Stimulated activated naive CD8-positive, alpha-beta T cell treated with anti-CD3 and anti-CD28 coated beads, Interleukin-15, amount 100 ng/mL, for 72 hours (primary cell): ENCODE measurements around the gene BMP10.

Source experiments
- ATAC-seq: fragments of 150-1000 bp; cut with Tn5 transposase; 2 replicates; pipeline ENCODE4 v1.10.0; 2021; ENCODE audit warnings: mild to moderate bottlenecking, moderate library complexity
- DNase-seq, 2 donors: peaks; one replicate each; pipeline ENCODE4 v3.0.0; 2021 to 2022
- H3K27ac Mint-ChIP-seq, 2 donors: one replicate each; pipeline ENCODE4 v1.8.0; 2022; ENCODE audit warnings: mild to moderate bottlenecking in 2 of 2, mixed read lengths in 2 of 2, moderate library complexity in 2 of 2
- H3K27me3 Mint-ChIP-seq: one replicate; pipeline ENCODE4 v1.8.0; 2022; ENCODE audit warnings: mixed read lengths
- H3K4me1 Mint-ChIP-seq: one replicate; pipeline ENCODE4 v1.8.0; 2022; ENCODE audit warnings: mild to moderate bottlenecking, mixed read lengths
- H3K4me3 Mint-ChIP-seq, 2 donors: one replicate each; pipeline ENCODE4 v1.8.0; 2022; ENCODE audit warnings: mild to moderate bottlenecking in 2 of 2, mixed read lengths in 2 of 2, moderate library complexity in 1 of 2
- H3K9me3 Mint-ChIP-seq, 2 donors: one replicate each; pipeline ENCODE4 v1.8.0; 2022; ENCODE audit warnings: mixed read lengths in 2 of 2

BMP10 gene, protein sequence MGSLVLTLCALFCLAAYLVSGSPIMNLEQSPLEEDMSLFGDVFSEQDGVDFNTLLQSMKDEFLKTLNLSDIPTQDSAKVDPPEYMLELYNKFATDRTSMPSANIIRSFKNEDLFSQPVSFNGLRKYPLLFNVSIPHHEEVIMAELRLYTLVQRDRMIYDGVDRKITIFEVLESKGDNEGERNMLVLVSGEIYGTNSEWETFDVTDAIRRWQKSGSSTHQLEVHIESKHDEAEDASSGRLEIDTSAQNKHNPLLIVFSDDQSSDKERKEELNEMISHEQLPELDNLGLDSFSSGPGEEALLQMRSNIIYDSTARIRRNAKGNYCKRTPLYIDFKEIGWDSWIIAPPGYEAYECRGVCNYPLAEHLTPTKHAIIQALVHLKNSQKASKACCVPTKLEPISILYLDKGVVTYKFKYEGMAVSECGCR

DNA sequence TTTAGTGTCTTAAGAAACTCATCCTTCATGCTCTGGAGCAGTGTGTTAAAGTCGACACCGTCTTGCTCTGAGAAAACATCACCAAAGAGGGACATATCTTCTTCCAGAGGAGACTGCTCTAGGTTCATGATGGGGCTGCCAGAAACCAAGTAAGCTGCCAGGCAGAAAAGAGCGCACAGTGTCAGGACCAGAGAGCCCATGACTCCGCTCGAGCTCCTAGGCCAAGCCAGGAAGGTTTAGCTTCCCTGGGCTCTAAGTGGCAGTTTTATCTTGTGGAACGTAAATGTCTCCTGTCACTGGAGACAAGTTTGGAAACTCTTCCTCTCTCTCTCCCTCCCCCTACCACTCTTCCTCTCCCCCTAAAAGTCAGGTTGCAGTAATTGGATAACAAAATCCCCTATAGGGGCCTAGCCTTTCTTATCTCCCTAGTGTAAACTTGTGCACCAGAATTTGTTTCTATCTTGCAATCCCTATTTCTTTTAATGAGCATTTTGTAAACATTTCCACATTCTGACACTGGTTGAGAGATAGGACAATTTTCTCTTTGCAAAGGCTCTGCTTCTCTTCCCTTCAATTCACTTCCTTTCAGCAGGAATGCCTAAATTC, at the start of gene BMP10:
Gene BMP10, minus strand, starts transcription at position 239 of the 606 bp plus-strand sequence. Its CDS starts 39 bp downstream, at position 200.
- Mint-ChIP-seq H3K9me3 (no peaks in the 10 kb centered on the region), H3K27me3 (no peaks in the 10 kb centered on the region), H3K27ac (no peak within 1 kb of the TSS), H3K4me1 (no peaks in the 10 kb centered on the region), H3K4me3 (no peak within 1 kb of the TSS)
- no peak for DNase-seq
- no peak for ATAC-seq

DNA sequence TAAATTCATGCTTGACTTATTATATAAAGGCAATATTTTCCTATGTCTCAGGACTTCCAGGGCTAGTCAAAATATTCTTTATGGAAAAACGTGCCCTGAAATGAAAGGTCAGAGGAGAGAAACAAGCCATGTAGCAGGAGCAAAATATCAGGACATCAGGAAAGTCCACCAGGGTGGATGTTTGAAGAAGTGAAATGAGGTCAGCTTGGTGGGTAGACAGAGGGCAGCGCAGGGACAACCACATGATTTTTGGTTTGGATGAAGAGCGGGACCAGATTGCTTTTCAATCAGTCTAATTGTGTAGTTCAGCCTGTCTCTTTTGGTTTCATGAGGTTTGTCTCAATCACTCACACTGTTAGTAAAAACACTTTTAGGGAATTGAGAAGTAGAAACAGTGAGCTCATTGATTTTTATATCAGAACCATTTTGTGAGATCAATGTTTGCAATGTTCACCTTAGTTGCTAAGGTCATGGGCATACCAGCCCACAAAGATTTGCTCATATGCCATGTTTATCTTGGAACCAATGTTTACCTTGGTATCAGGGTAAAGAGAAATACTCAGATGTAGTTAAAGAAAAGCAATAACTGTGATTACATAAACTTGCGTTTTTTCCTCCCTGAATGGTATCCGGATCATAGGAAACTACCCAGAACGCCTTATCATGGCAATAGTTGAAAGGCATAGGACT, 49.4 kb upstream of the BMP10 start:
- no peak for ATAC-seq
- Mint-ChIP-seq H3K27me3 (no peaks in the 10 kb centered on the region), H3K27ac (no peak overlapping the region), H3K4me1 (no peaks in the 10 kb centered on the region), H3K4me3 (no peak overlapping the region), H3K9me3 (no peaks in the 10 kb centered on the region)
- DNase-seq = no peak

DNA sequence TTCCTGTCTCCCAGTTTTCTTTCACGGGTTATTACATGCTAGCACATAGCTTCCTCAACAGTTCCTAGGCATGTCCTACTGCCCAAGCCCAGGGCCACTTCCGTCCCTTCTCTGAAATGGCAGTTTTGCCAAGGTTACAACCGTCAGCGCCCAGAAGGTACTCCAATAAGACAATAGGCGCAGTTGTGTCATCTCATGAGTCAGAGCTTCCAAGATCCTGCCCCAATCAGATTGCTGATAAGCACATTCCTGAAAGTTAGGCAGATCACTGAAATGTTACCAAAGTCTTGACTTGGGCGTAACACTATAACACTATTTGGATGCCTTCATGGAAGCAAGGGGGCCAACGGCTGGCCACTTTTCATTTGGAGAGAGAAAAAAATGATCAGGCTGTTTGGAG, 47.3 kb upstream of the BMP10 start:
- DNase-seq (no peak), ATAC-seq (no peak)
- Mint-ChIP-seq H3K27ac (peak overlapping the region in 1 of 2 donors; percentile 3), H3K4me1 (no peaks in the 10 kb centered on the region), H3K9me3 (no peaks in the 10 kb centered on the region), H3K4me3 (no peak overlapping the region), H3K27me3 (no peaks in the 10 kb centered on the region)

DNA sequence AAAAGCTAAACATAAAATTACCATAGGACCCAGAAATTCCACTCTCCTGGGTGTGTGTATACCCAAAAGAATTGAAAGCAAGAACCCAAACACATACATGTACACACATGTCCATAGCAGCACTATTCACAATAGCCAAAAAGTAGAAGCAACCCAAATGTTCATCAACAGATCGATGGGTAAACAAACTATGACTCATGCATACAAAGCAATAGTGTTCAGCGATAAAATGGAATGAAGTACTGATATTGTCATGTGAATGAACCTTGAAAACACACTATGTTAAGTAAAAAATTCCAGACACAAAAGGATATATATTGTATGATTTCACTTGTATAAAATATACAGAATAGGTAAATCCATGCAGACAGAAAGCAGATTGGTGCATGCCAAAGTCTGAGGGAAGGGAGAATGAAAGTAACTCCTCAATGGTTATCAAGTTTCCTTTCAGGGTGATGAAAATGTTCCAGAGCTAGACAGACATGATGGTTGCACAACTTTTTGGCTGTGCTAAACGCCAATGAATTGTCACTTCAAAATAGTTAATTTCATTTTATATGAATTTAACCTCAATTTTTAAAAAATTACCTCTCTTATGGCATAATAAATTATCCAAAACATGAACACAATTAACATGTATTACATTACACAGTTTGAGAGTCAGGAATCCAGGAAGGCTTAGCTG, 46.0 kb upstream of the BMP10 start:
- H3K9me3 Mint-ChIP-seq = no peaks in the 10 kb centered on the region
- H3K27me3 Mint-ChIP-seq = no peaks in the 10 kb centered on the region
- no peak for DNase-seq
- no peak overlapping the region for H3K4me3 Mint-ChIP-seq
- ATAC-seq = no peak
- no peaks in the 10 kb centered on the region for H3K4me1 Mint-ChIP-seq
- no peak overlapping the region for H3K27ac Mint-ChIP-seq

DNA sequence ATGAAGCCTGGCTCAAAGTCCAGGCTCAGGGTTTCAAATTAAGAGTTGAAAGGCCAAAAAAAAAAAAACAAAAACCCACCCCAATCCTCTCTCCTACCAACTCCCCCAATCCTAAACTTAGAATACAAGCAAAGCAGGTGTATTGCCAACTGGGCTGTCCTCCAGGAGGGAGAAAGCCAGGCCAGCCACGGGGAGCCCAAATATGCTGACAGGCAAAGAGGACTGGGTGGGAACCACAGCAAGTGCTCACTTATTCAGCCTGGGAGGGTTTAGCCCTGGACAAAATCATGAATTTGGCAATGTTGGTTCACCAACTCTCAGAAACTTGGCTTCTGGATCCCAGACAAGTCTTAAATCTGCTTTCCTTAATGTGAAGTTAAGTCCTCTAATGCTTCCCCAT, 45.0 kb upstream of the BMP10 start:
- DNase-seq (no peak), ATAC-seq (no peak)
- Mint-ChIP-seq H3K4me3 (no peak overlapping the region), H3K27me3 (no peaks in the 10 kb centered on the region), H3K9me3 (no peaks in the 10 kb centered on the region), H3K4me1 (no peaks in the 10 kb centered on the region), H3K27ac (no peak overlapping the region)

DNA sequence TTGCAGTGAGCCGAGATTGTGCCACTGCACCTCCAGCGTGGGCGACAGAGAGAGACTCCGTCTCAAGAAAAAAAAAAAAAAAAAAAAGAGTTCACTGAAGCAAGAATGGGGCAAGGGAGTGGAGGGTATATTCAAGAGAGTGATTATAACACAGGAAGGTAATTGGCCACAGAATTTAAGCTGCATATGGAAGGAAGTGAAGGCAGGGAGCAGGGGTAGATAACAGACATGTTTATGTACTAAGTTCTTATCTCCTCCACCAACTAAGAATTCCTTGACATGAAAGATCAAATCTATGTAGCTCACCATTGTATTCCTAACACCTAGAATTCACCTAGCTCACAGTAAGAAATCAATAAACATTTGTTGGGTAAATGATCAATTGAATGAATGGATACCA, 44.2 kb upstream of the BMP10 start:
- Mint-ChIP-seq H3K27me3 (no peaks in the 10 kb centered on the region), H3K4me1 (peaks cover 1% of the 10 kb centered on the region), H3K4me3 (no peak overlapping the region), H3K27ac (no peak overlapping the region), H3K9me3 (no peaks in the 10 kb centered on the region)
- DNase-seq (no peak), ATAC-seq (no peak)

DNA sequence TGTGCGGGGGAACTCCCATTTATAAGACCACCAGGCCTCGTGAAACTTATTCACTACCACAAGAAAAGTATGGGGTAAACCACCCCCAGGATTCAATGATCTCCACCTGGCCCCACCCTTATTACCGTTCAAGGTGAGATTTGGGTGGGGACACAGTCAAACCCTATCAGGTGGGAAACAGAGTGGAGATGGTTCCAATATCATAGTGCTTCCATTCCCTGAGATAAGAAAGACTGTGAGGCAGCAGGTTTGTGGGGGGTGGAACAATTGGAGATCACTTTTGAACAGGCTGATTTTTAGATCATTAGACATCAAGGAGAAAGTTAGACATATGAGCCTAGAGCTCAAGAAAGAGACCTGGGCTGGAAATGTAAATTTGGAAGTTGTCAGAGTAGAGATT, 42.2 kb upstream of the BMP10 start:
- H3K4me3 Mint-ChIP-seq = no peak overlapping the region
- H3K9me3 Mint-ChIP-seq = no peaks in the 10 kb centered on the region
- no peak overlapping the region for H3K27ac Mint-ChIP-seq
- ATAC-seq (no peak), DNase-seq (no peak)
- H3K27me3 Mint-ChIP-seq = no peaks in the 10 kb centered on the region
- H3K4me1 Mint-ChIP-seq = peaks cover 20% of the 10 kb centered on the region

DNA sequence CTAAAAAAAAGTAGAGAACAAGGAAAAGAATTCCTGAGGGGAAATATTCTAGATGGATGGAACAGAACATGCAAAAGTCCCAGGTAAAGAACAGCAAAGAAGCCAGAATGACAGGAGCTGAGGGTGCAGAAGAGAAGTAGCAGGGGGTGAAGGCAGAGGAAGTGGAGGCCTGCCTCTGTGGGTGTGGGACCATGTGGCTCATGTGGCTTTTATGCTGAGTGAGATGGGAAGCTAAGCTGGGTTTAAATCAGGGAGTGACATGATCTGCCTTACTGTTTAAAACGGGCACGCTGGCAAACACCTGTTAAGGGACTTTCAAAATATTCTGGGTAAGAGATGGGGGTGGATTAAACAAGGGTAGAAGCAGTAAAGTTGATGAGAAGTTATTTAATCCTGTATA, 41.5 kb upstream of the BMP10 start:
- peaks cover 26% of the 10 kb centered on the region for H3K4me1 Mint-ChIP-seq

DNA sequence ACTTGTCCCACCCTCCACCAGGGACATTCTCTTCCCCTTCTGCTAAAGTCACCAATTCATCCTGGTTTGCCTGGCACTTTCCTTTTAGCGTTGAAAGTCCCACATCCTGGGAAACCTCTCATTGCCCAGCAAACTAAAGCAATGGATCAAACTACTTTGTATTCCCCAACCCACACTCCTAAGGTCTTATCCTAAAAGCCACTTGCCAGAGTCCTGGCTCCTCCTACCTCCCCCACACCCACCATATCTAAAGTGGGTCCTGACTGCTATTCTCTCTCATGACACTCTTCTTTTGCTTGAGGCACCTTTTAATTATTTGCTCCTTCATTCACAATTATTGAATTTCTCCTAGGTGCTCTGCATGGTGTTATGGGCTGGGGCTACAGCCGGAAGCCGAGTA, 40.9 kb upstream of the BMP10 start:
- Mint-ChIP-seq H3K4me3 (no peak overlapping the region), H3K9me3 (no peaks in the 10 kb centered on the region)
- no peak for DNase-seq

More for the DNA sequence above, 41.5 kb upstream of the BMP10 start:
- ATAC-seq (peak; percentile 71), DNase-seq (peak; percentile 7 to 52)
- Mint-ChIP-seq H3K4me3 (no peak overlapping the region), H3K9me3 (no peaks in the 10 kb centered on the region), H3K27me3 (no peaks in the 10 kb centered on the region), H3K27ac (no peak overlapping the region)

DNA sequence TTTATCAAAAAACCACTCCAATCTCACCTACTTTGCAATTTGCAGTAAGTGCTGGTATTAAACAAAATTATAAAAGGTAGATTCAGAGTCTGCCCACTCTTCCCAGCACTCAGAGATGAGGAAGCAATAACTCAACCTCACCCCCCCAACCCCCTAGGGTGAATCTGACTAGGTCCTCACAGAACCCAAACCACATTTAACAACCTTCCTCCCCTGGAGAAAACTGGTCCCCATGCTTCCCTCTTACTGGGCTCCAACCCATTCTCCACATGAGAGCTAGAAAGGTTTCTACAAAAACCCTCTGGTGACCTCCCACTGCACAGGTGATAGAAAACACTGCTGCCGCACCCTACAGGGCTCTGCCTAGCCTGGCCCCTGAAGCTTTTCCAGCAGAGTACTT, 40.5 kb upstream of the BMP10 start:
- DNase-seq = no peak
- Mint-ChIP-seq H3K27ac (no peak overlapping the region), H3K9me3 (no peaks in the 10 kb centered on the region), H3K27me3 (no peaks in the 10 kb centered on the region), H3K4me1 (peaks cover 33% of the 10 kb centered on the region), H3K4me3 (no peak overlapping the region)
- no peak for ATAC-seq

More for the DNA sequence above, 40.9 kb upstream of the BMP10 start:
- H3K27ac Mint-ChIP-seq = no peak overlapping the region
- no peaks in the 10 kb centered on the region for H3K27me3 Mint-ChIP-seq
- peaks cover 31% of the 10 kb centered on the region for H3K4me1 Mint-ChIP-seq
- ATAC-seq = no peak

DNA sequence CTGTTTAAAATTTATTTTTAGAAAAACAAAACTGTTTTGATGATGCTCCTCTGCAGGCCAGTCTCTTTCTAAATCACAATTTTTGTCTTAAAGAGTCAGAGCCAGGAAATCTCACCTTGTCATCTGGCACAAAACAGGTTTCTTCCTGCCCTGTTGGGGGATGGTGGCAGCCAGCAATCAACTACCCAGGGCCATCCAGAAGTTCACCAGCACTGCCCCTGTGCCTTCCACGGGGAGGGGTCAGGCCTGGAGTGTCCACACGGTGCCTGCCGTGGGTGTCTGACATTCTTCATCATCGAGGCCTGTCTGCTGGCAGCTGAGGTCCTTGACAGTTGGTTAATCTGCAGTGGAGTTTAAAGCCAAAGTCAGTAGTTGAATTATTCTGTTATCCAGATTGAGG, 40.0 kb upstream of the BMP10 start:
- DNase-seq = no peak
- peaks cover 36% of the 10 kb centered on the region for H3K4me1 Mint-ChIP-seq
- no peaks in the 10 kb centered on the region for H3K9me3 Mint-ChIP-seq
- H3K27me3 Mint-ChIP-seq = no peaks in the 10 kb centered on the region
- no peak overlapping the region for H3K4me3 Mint-ChIP-seq
- no peak overlapping the region for H3K27ac Mint-ChIP-seq
- ATAC-seq = no peak

DNA sequence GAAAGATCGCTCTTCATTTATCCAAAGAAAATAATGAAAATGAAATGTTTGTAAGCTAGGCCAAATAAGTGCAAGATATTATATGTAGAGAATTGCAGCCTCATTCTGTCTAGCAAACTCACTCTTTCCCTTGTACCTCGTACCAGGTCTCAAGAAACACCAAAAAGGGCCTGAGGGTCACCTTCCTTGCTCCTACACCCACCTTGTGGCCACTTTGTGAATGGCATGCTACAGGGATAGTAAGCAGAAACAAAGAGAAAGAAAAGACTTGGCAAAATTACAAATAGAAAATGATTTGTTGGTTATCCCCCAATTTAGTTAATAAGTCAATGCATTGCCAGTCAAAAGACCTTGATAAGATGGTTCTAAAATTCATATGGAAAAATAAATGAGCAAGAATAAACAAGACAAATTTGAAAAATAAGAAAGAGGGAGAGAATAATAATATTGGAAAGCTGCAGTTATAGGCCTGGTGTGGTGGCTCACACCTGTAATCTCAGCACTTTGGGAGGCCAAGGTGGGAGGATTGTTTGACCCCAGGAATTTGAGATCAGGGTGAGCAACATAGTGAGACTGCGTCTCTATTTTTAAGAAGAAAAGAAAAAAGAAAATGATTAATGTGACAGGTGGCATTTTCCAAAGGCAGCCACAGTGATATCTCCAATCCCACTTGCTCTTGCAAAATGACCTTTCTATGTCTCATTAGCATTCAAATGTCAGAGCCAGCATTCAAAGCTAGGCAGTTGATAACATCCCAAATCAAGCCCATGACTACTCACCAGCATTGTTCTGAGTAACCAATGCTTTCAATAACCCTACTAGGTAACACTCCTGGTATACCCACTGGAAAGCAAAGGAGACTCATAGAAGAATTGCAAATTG, 38.8 kb upstream of the BMP10 start:
- no peak for ATAC-seq
- Mint-ChIP-seq H3K27me3 (no peaks in the 10 kb centered on the region), H3K4me3 (no peak overlapping the region), H3K9me3 (no peaks in the 10 kb centered on the region), H3K4me1 (peaks cover 36% of the 10 kb centered on the region), H3K27ac (peak overlapping the region in 1 of 2 donors; percentile 27)
- peak; percentile 69 to 72 for DNase-seq

DNA sequence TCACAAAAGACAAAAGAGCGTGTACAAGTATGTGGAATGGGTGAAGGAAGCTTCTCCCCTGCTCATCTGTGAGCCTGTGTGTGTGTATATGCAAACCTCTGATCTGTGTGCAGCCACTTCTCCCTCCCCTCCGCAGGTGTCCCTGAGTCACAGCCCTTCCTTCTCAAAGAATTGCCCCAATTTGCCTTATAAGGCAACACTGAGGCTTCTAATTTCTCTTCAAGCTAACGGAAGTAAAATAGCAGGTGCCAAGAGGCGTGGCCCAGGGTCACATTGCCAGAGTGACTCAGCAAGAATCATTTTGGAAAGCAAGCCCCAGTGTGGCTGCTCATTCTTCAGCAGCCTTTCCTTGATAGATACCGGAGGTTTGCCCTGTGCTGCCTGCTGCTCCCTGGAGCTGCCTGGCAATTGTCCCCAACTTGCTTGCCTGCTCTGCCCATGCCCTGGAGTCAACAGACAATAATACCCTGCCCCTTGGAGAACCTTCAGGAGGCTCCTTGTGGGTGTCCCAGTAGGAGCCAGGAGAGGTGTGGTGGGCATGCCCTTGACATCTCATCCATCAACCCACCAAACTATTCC, 37.3 kb upstream of the BMP10 start:
- Mint-ChIP-seq H3K27me3 (no peaks in the 10 kb centered on the region), H3K27ac (peak overlapping the region; percentile 88 to 96), H3K4me3 (peak overlapping the region; percentile 52 to 62), H3K4me1 (peaks cover 36% of the 10 kb centered on the region), H3K9me3 (peaks cover 1 to 4% of the 10 kb centered on the region in 2 donors)
- peak; percentile 95 for ATAC-seq
- peak; percentile 63 to 82 for DNase-seq

DNA sequence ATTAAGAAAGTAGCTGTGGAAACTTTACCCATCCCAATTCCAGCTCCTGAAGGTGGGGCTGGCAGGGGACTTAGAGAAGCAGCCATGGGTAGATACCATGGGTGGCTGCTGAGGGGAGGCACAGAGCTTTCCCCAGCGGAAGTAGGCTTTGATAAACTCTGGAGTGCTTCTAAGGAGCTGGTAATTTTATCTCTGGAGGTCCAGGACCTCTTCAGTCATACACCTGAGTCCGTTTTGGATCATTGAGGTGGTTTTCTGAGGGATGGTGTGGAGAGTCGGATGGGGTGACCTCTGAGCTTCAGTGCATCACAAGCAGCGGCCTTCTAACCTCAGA, 36.7 kb upstream of the BMP10 start:
- ATAC-seq (peak; percentile 16), DNase-seq (no peak)
- Mint-ChIP-seq H3K4me1 (peaks cover 36% of the 10 kb centered on the region), H3K4me3 (peak overlapping the region; percentile 52 to 62), H3K9me3 (peaks cover 4 to 7% of the 10 kb centered on the region in 2 donors), H3K27ac (peak overlapping the region; percentile 42 to 86), H3K27me3 (no peaks in the 10 kb centered on the region)
